NCI-H1436 (cell line): Measurements from ENCODE around the gene ENOX1.

Source experiments
- DNase-seq: peaks from one replicate; lab custom pipeline; 2025; lab: John Stamatoyannopoulos, UW

ENOX1 gene

DNA sequence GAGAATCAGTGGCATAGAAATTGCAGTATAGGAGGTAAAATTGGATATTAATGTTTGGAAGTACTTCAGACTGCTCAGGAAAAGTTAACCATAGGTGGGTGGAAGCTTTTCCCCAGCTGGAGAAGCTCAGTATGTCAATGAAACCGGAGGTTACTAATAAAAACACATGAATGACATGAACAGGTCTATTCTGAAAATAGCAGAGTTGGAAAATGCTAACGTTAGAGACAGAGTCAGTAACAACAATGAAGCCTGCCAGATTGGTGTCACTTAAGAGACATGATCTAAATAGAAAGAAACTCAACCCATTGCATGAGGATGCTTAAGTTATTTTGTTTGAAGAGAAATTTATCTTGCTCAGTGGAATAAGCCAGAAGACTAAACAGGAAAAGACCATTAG is 398.9 kb downstream of the ENOX1 start:
- no peak for DNase-seq

DNA sequence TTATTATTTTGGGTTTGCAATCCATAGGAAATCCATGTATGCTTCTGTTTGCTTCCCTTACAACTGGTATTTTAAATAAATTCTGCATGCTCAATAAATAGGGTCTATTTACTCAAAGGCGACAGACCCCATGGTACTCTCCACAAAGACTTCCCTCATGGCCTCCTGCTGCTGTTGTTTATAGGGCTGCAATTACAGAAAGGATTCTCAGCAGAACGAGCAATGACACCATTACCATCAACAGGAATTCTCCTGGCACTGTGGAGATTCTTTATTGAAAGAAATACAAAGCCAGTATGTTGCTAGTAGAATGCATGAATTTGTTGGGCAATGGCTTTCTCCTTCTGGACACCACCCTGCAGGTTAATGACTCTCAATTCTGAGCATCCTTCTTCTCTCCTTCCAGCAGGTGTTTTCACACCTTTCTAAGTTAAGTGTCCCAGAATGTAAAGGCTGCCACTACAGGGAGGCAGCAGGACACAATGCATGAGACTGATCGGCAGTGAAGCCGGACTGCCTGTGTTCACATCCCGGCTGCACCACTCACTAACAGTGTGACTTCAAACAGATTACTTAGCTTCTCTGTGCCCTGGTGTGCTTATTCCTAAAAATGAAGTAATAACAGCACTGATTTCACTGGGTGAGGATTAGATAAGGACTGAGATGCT is 403.1 kb downstream of the ENOX1 start:
- no peak for DNase-seq

DNA sequence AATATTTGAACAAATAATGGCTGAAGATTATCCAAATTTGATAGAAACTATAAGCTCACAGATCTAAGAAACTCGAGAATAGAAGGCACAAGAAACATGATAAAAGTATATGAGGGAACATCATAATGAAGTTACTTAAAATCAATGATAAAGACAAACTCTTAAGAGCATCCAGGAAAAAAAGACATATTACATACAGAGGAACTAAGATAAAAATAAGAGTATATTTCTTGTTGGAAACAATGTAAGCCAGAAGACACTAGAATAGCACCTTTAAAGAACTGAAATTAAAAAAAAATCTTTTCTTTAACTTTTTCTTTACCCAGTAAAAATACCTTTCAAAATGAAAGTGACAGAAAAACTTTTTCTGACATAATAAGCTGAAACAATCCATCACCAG is 407.0 kb downstream of the ENOX1 start:
- DNase-seq: no peak

DNA sequence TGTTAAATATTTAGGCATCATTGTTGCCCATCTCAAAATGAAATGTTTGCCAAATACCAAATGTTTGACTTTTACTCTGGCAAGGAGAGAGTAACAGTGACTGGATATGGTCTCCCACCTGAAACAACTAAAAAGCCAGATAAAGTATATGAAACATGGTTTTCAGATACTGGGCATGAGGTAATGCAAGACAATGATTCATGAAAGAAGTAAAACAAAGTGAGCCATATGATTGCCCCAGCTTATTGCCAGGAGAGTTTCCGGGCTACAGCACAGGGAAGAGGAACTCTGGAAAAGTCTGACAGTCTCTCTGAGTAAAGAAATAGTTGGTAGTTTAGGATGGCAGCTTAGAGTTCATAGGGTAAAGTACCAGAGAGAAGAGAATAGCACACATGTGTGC is 408.8 kb downstream of the ENOX1 start:
- DNase-seq: no peak

DNA sequence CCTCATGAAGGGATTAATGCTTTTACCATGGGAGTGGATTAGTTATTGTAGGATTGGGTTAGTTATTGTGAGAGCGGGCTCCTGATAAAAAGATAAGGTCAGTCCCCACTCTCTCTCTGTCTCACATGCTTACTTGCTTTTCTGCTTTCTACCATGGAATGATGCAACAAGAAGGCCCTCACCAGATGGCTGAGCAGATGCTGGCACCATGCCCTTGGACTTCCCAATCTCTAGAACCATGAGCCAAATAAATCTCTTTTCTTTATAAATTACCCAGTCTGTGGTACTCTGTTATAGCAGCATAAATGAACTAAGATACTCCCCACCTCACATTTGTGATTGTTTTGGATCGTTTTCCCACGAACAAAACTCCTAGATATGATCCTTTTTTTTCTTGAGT is 409.6 kb downstream of the ENOX1 start:
- no peak for DNase-seq

DNA sequence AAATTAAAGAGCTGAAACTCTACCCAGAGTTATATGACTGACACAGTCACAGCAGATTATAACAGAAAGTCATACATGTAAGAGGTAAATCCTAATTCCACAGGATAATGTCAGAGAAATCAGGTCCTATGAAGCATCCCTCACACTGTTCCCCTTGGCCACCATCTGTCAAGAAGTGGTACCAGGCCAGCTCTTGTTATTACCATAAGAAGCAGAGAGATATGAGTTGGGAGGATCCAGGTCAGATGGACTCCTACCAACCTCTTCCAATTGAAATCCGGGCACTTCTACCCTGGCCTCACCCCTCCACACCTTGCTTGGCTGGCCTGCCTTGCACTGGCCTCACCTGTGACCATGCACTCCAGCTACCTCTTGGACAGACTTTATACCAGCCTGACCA is 410.2 kb downstream of the ENOX1 start:
- DNase-seq: no peak

DNA sequence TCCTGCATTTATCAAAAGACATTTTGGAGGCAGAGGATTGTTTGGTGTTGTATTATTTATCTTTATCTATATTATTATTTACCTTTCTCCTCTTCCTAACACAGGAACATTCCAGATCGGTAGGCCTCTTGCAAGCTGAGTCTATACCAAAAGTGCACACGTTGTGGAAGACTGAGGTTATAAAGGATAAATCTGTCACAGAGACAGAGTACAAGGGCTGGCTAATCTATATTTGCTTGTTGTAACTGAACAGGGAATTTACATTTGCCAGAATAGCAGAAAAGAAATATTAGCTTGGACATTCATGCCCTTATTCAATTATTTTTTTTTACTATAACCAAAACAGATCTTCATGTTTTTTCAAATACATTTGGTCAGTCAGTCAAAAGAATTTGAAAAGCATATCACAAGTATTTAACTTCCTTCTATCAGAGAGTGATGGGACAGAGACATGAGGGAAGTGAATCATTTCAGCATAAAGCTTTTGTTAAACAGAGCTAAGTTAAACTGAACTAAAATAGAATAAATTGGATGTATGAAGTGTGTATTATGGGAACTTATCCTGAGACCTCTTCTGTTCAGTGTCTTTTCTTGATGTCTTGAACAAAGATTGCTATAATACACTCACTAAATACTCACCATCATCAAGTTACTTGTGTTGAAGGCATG is 410.8 kb downstream of the ENOX1 start:
- no peak for DNase-seq

DNA sequence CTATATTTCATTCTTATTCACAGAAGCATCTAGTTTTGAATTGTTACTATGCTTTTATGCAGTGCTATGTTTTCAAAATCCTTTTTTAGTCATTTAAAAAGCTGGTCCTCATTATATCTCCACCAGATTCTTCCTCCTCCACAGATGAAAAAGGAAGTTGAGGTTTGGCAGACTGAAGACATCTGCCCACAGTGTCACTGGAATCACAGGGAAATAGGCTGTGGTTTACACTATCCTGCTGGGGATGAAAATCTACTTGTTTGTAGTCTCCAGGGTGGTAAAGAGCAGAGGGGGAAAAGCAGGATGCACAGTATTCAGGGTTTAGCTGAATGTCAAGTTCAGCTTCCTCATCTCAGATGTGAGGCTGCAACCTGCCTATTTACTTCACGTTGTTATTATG is 412.2 kb downstream of the ENOX1 start:
- DNase-seq: no peak

DNA sequence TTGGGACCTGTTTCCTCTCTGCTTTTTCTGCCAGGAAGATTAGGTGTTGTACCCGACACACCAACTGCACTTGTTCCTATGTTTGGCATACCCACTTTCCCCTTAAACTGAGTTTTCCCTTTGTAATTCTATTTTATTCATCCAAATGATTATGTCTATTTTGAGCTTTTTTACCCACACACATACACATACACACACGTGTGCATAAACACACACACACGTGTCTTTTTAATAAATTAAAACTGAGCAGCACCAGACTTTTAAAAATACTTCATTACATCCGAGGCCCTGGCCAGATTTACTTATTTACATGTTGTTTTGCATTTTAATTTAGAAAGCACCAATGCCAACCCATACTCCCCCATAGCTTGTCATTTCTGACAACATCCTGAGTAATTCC is 413.4 kb downstream of the ENOX1 start:
- DNase-seq: no peak

DNA sequence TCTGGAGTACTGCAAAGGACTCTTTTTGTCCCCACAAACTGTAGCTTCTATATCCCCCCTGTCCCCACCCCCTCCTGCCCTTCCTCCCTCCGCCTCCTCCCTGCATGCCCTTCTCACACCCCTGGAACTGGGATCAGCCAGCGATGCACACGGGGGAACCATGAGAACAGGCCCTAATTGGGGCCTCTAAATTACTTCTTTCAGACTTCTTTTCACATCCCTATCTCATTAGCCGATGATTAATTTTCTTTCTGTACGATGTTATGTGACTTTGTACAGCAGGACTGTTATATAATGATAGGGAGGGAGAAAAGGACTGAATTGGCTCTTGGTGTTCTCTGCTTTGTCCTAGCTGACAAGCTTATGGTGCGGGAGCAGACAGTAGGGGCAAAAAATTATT is 415.9 kb downstream of the ENOX1 start:
- DNase-seq: no peak

DNA sequence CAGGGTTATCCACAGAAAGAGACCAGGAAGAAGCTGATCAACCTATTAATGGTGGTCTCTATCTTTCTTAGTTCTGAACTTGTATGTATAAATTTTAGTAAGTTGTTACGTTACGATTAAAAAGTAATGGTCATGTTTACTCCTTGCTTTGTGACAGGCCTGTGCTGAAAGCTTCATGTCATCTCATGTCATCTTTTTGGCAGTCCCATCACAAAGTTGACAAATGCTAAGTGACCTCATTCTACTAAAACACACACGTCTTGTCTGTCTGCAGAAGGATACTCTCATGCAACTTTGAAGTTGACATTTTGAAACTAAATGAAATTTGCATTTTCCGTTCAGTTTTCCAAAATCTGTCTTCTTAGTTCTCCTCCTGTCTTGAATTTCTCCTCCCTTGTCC is 417.5 kb downstream of the ENOX1 start:
- DNase-seq: no peak

DNA sequence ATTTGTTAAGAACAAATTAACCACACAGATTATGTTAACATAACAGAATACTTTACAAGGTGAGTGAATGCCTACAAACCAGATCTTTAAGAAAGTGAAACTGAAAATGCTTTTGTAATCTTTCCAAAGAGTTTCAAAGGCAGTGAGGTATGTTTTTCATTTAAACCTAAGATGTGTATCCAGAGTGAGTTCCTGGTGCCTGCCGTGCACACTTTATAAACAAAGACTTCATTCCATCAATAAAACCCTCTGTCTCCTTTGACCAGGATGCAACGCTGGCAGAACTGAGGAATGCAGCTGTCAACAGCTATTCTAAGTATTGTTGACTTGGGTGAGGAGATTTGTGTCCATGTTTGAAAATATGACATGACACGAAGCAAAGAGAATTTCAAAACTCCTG is 418.8 kb downstream of the ENOX1 start:
- no peak for DNase-seq

DNA sequence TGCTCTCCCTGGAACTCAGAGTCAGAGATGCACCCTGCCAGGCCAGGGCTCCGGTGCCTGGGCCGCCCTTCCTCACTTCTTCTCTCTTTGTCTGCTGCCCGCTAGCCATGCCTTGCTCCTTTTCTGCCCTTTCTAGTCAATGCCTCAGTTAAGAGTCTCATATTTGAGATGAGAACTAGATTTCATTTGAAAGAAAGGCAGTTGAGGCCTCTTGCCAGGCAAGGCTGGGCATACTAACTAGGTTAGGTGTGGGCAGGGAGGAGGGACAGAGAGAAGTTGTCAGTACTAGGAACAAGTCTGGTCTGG is 421.8 kb downstream of the ENOX1 start:
- no peak for DNase-seq

DNA sequence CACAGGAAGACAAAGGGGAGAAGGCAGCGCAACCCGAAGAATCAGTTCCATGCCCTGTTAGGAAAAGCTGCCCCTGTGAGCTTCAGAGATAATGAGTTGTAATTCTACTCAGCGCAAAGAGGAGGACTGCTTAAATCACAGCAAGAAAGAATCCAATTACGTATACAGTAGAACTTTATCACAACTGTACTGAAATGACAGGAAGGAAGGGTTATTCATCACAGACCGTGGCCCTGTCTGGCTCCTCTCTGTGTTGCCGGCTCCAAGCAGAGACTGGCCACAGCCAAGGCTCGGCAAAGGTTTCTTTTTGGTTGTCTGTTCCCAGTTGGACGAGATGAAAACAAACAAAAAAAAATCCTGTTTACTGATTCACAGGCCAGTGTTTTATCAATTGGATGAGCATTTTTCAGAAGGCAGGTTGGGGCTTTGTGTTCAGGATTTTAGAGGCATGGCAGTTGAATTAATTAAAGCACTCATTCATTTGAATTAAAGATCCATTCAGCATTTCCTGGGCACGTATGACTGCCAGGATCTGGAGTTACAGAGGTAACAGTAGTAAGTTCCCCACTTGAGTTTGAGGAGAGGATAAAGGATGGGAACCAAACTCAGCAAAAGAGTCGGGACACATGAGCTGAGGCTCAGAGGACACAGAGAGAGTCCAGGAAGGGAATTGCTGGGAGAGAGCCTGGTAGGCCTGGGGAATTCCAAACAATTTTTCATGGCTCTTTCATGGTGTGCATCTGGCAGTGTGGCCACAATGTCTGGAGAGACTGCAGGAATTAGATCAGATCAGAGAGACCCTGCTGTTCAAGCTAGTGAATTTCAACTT is 422.3 kb downstream of the ENOX1 start:
- DNase-seq: no peak

DNA sequence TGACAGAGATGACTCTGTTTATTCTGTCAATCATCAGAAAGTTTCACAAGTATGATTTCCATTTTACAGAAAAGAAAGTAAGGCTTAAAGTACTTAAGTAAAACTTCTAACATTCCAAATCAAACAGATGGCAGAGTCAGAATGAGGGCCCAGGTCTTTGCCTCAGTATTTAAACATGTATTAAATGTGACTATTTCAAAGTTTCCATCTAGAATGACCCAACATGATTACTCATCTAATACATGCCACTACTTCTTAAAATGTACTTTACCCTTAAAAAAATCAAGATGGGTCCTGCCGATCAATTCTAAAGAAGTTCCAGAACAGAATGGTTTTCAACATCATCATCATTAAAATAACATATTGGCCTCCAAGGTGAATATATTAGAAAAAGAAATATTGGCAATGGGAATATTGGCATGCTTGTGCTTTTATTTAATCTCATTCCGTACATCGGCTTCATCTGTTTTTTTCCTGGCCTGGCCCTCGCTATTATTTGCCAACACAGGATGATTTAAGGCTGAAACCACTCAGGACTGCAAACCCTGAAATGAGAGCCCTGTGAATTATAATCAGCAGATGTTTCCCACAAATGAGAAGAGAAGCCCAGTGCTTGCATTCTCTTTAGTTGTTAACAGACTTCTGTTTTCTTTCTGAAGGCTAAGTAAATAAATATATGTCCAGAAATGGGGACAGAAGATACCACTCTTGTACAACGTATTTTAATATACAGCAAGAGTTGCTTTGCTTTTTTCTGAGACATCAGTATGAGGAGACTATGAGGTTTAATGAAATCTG is 423.4 kb downstream of the ENOX1 start:
- DNase-seq: no peak

DNA sequence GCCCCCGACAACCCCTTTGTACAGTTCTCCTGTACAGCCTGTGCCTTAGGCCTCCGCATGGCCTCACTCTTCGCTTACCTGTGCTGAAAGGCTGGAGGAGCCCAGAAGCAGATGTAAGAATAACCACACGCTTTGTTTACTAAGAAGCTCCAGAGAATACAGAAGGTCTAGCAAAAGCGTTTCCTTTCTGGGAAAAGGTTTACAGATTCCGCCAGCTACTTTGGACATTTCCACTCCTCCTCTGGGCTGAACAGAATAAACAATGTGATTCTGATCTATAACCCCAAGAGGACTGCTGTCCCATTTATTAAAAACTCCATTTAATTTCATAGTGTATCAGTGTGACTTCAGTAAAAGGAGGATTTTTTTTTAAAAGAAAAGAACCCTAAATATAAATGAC is 424.2 kb downstream of the ENOX1 start:
- DNase-seq: no peak

DNA sequence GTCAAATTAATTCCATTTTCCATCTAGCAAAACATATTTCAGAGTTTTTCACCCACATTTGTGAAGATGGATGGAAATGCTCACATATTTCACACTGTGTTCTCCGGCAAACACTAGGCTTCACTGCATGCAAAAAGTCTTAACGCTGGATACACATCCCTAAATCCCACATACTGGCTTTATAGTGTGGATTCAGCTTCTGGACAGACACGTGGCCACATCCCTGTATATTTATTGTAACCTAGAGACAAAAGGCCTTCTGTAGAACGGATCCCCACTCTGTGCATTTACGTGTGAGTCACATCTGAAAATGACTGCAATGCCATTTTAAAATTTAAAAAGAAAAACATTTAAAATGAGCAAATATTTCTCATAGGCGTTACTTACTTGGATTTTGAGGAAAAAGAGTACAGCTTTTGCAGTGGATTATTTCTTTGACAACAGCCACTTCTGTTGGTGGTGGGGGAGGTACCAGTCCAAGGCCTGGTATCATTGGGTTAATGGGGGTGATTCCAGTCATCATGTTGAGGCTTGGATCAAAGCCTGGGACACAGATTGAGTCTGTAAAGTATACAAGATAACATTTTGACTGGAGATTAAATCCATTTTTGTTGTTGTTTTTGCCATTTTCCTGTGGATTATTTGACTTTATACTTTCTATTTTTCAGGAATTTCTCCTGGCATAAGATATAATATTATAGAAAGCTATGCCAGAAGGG is 425.7 kb downstream of the ENOX1 start:
- DNase-seq: no peak

DNA sequence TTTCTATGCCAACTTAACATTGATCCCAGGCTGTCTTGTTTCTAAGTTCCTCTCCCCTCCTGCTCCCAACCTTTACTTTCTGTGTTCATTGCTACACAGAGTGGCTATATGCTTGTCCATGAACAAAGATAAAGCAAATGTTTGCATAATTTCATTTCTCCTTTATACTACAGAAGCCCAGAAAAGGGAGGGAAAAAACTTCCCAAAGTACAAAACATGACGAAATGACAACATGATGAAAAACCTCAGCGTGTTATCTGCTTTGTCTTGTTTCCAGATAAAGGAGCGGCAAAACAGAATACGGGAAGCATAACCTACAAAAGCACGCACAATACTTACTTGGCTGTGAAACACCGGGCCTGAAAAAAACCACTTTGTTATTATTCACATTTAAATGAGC is 426.6 kb downstream of the ENOX1 start:
- no peak for DNase-seq

DNA sequence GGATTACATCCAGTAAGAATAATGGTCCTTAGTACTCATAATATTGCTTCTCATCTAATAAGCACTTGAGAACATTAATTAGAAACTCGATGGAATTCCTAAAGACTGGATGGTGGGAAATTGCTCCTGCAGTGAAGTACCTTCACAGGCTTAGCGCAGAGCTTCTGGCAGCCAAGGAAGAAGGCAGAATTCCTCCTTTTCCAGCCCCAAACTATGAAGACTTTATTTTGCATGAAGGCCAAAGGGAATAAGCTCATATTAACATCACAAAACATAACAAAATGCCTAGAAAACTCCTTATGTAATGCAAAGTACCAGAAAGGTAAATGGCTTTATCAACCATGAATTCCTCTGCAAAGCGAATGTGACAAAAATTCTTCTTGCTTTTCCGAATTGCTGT is 427.2 kb downstream of the ENOX1 start:
- no peak for DNase-seq

DNA sequence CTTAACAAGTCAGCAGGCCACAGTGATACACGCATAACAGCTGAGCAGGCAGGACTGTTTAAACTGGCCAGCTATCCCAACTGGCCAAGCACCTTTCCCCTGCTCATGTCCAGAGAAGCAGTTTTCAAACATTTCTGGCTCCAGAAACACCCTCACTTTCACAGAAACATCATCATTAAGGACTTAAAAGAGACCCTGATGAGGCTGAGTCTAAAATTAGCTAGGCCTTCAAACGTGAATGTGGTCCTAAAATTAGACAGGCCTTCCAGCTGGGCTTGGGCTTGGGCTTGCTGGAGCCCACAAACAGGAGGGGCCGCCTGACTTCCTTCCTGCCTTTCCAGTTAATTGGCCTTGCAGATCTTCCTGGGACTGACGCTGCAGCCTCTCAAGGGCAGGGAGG is 429.2 kb downstream of the ENOX1 start:
- DNase-seq: no peak

DNA sequence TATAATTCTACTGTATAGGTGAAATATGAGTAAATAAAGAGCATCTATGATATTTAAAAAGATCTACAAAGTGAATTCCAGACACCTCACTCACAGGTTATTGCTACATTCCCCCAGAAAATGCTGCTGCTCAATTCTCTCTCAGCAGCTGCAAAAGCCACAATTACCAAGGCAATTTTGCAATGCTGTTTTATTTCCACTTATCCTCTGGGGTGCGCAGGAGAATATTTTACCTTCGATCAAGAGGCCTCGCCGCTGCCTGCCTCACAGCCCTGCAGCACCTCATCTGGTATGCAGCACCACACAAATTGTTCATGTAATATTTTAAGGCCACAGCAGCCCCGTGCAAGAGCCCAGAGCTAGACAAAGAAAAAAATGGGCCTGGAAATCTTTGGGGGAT is 430.2 kb downstream of the ENOX1 start:
- peak; percentile 24 for DNase-seq

DNA sequence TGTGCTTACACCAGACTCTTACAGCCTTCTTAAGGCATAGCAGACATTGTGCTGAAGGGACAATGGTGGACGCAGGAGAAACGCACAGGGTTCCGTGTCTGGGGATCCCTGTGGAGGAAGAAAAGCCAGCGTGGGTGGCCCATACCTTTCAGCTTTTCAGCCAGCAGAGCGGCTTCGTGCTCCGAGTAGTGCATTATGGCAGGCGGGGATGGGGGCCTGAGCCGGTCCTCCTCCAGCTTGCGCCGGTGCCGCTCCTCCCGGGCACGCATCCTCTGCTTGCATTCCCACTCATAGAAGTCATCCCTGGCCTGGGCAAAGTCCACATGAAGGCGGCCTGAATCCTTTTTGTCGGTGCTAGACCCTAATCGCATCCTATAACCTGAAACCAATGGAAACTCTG is 431.0 kb downstream of the ENOX1 start:
- DNase-seq: no peak
